ENCODE measurements around the gene TEX13D. TPM values are rescaled to one million over a fixed set of nuclear protein-coding genes. Genes with fewer than 3 reads are reported as not detected.

TEX13D gene
- total RNA-seq = not detected in 2 replicates

DNA sequence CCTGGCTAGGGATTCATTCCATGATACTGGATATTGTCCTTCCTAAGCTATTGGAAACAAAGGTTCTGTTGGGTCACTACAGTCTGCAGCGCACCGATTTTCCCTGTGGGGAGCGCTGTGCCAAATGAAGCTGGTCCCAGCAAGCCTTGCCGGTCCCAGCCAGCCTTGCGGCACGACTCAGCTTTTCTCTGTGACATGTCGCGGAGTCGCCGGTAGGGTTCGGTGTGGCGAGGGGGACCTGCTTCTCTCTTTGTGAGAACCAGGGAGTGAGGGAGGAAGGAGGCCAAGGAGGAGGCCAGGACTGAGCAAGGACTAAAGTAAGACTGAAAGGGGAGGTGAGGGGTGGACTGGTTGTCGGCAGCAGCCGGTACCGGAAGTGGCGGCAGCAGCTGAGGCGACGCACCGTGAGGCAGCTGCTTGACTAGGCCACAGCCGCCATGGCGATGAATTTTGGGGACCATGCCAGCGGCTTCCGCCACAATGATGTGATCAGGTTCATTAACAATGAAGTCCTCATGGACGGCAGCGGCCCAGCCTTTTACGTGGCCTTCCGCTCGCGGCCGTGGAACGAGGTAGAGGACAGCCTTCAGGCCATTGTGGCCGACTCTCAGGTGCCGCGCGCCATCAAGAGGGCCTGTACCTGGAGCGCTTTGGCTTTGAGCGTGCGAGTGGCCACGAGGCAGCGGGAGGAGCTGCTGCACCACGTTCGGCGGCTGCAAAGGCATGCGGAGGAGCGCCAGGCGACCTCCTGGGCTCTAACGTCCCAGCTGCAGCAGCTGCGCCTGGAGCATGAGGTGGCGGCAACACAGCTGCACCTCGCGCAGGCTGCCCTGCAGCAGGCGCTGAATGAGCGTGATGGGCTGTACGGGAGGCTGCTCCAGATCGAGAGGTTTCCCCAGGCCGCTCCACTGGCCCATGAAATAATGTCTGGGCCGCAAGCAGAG lies at the start of gene TEX13D:
Gene TEX13D (plus strand): TSS at position 180 of the 944 bp plus-strand sequence. CDS start 258 bp downstream, at position 438.

DNA sequence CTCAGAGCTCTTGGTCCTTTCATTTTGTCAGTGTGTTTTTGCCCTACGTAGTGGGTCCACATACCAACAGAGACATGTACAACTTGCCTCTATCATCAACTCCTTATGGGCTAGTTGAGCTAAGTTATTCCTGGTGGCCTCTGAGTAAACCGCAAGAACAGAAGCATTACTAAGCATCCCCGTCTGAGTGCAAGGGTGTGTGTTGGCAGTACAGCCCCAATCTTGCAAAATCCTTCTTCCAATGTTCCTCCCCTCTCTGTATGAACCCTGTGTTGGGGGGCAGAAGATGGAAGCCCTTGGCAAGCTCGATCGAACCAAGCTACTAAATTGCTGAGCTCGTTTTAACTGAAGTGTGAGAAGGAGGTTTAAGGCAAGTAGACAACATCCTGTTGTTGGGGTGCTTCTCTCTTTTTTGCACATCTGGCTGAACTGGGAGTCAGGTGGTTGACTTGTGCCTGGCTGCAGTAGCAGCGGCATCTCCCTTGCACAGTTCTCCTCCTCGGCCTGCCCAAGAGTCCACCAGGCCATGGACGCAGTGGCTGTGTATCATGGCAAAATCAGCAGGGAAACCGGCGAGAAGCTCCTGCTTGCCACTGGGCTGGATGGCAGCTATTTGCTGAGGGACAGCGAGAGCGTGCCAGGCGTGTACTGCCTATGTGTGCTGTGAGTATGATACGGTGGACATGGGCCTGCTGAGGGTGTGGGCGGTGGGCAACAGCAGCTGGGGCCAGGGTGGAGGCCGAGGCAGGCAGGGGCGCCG lies 13.8 kb downstream of the TEX13D start, which contains the start of gene SH2D1A:
Gene SH2D1A (plus strand): TSS at position 447 of the 760 bp plus-strand sequence. CDS start 80 bp downstream, at position 527.

Other genes starting within 250 kb of the TEX13D start
- gene SH2D1A, start 13.9 kb downstream of the TEX13D start, total RNA-seq = not detected in 2 replicates